SK-N-SH treated with all-trans-retinoic acid at 6 μM for 48 hours (cell line): ENCODE measurements around the gene KRTAP12-2.
"Not testable (repeated sequence)": the region's sequence is repeated elsewhere in the genome, so short reads cannot be mapped to it uniquely, and the experiment has no call there.

ENCODE experiments used
- ATAC-seq: fragments of 200-7000 bp; cut with Tn5 transposase; 3 replicates; pipeline ENCODE4 v1.9.1; 2020; ENCODE audit warnings: mild to moderate bottlenecking, moderate library complexity
- ARNTL ChIP-seq: fragments of 450-650 bp; formaldehyde crosslinking; IDR thresholded peaks from 2 replicates; pipeline ENCODE4 v1.5.0; 2020; ENCODE audit warnings: low read depth, mild to moderate bottlenecking, moderate library complexity, borderline replicate concordance
- BACH2 ChIP-seq: fragments of 250-450 bp; sonication (Bioruptor Pico); IDR thresholded peaks from 2 replicates; pipeline ENCODE4 v1.9.0; 2021; ENCODE audit warnings: mild to moderate bottlenecking, borderline replicate concordance
- CREB5 ChIP-seq: fragments of 250-450 bp; sonication (Bioruptor Pico); IDR thresholded peaks from 2 replicates; pipeline ENCODE4 v1.5.1; 2020; ENCODE audit warnings: low read depth, mild to moderate bottlenecking, moderate library complexity
- CSDC2 ChIP-seq: fragments of 250-450 bp; sonication (Bioruptor Pico); IDR thresholded peaks from 2 replicates; pipeline ENCODE4 v1.5.0; 2020; ENCODE audit warnings: mild to moderate bottlenecking, moderate library complexity
- CSRNP3 ChIP-seq: fragments of 250-450 bp; sonication (Bioruptor Pico); IDR thresholded peaks from 2 replicates; pipeline ENCODE4 v1.5.1; 2021; ENCODE audit warnings: mild to moderate bottlenecking, moderate library complexity
- ESRRG ChIP-seq: fragments of 250-450 bp; sonication (Bioruptor Pico); IDR thresholded peaks from 2 replicates; pipeline ENCODE4 v1.6.1; 2021; ENCODE audit warnings: mild to moderate bottlenecking
- GLIS3 ChIP-seq: fragments of 250-450 bp; sonication (Bioruptor Pico); IDR thresholded peaks from 2 replicates; pipeline ENCODE4 v1.5.0; 2020; ENCODE audit warnings: mild to moderate bottlenecking, moderate library complexity
- ISL1 ChIP-seq: fragments of 250-450 bp; sonication (Bioruptor Pico); IDR thresholded peaks from 2 replicates; pipeline ENCODE4 v2.1.2; 2022; ENCODE audit warnings: mild to moderate bottlenecking, moderate library complexity
- OSR1 ChIP-seq: fragments of 250-450 bp; sonication (Bioruptor Pico); IDR thresholded peaks from 2 replicates; pipeline ENCODE4 v1.8.0; 2022; ENCODE audit warnings: moderate library complexity, mild to moderate bottlenecking, inconsistent platforms
- PATZ1 ChIP-seq: fragments of 250-450 bp; sonication (Bioruptor Pico); IDR thresholded peaks from 2 replicates; pipeline ENCODE4 v1.8.0; 2020; ENCODE audit warnings: mild to moderate bottlenecking, moderate library complexity, borderline replicate concordance
- POU6F1 ChIP-seq: fragments of 250-450 bp; sonication (Bioruptor Pico); IDR thresholded peaks from 2 replicates; pipeline ENCODE4 v1.8.0; 2021; ENCODE audit warnings: low read depth, mild to moderate bottlenecking, moderate library complexity, borderline replicate concordance
- PPARA ChIP-seq: fragments of 250-450 bp; sonication (Bioruptor Pico); IDR thresholded peaks from 2 replicates; pipeline ENCODE4 v1.5.0; 2020; ENCODE audit warnings: mild to moderate bottlenecking, borderline replicate concordance
- RARB ChIP-seq: fragments of 250-450 bp; sonication (Bioruptor Pico); IDR thresholded peaks from 2 replicates; pipeline ENCODE4 v1.8.0; 2021; ENCODE audit warnings: mild to moderate bottlenecking, moderate library complexity
- SNAI2 ChIP-seq: fragments of 250-450 bp; sonication (Bioruptor Pico); IDR thresholded peaks from 2 replicates; pipeline ENCODE4 v1.5.0; 2020; ENCODE audit warnings: mild to moderate bottlenecking, moderate library complexity
- TCF4 ChIP-seq: fragments of 250-450 bp; sonication (Bioruptor Pico); IDR thresholded peaks from 2 replicates; pipeline ENCODE4 v1.8.0; 2021; ENCODE audit warnings: mild to moderate bottlenecking, moderate library complexity, borderline replicate concordance
- TOX ChIP-seq: fragments of 250-450 bp; sonication (Bioruptor Pico); IDR thresholded peaks from 2 replicates; pipeline ENCODE4 v1.8.0; 2021; ENCODE audit warnings: mild to moderate bottlenecking, moderate library complexity, borderline replicate concordance
- TSHZ2 ChIP-seq: fragments of 250-450 bp; sonication (Bioruptor Pico); IDR thresholded peaks from 2 replicates; pipeline ENCODE4 v1.5.0; 2020; ENCODE audit warnings: mild to moderate bottlenecking, moderate library complexity
- ZFP30 ChIP-seq: fragments of 450-650 bp; formaldehyde crosslinking; IDR thresholded peaks from 2 replicates; pipeline ENCODE4 v1.5.0; 2022; ENCODE audit warnings: mild to moderate bottlenecking, moderate library complexity
- ZNF70 ChIP-seq: fragments of 450-650 bp; formaldehyde crosslinking; IDR thresholded peaks from 2 replicates; pipeline ENCODE4 v1.5.0; 2020; ENCODE audit warnings: mild to moderate bottlenecking, moderate library complexity
- ZNF8 ChIP-seq: fragments of 450-650 bp; formaldehyde crosslinking; IDR thresholded peaks from 2 replicates; pipeline ENCODE4 v1.5.0; 2020; ENCODE audit warnings: mild to moderate bottlenecking, moderate library complexity

KRTAP12-2 gene

GRCh38 chr21:44664691-44665090, 2.0 kb downstream of the KRTAP12-2 start (continued):
- TF ChIP-seq TSHZ2 (CRISPR knock-in tag), result no peak
- no peak for TF ChIP-seq RARB
- TF ChIP-seq ZNF8 (CRISPR knock-in tag), result no peak
- TF ChIP-seq, all 23 proteins: peak for 0

- ATAC-seq, result not testable (repeated sequence)
Measured at GRCh38 chr21:44661567-44661966, 5.2 kb downstream of the KRTAP12-2 start.

GRCh38 chr21:44658913-44659595, 7.7 kb downstream of the KRTAP12-2 start:
- TF ChIP-seq POU6F1 (CRISPR knock-in tag), result no peak
- TF ChIP-seq RARB, result no peak
- no peak for TF ChIP-seq ESRRG (CRISPR knock-in tag)
- no peak for TF ChIP-seq OSR1
- no peak for TF ChIP-seq BACH2 (CRISPR knock-in tag)
- no peak for TF ChIP-seq CSDC2 (CRISPR knock-in tag)
- no peak for TF ChIP-seq ISL1
- TF ChIP-seq PPARA (CRISPR knock-in tag), result no peak
- TF ChIP-seq TCF4 (CRISPR knock-in tag), result no peak
- TF ChIP-seq ZNF70, result no peak
- no peak for TF ChIP-seq CREB5 (CRISPR knock-in tag)
- no peak for TF ChIP-seq TSHZ2 (CRISPR knock-in tag)
- TF ChIP-seq PATZ1 (CRISPR knock-in tag), result no peak
- TF ChIP-seq SNAI2 (CRISPR knock-in tag), result no peak
- no peak for TF ChIP-seq CSRNP3
- no peak for TF ChIP-seq ZNF8 (CRISPR knock-in tag)
- no peak for TF ChIP-seq ARNTL (CRISPR knock-in tag)
- TF ChIP-seq GLIS3 (CRISPR knock-in tag), result no peak
- no peak for TF ChIP-seq TOX (CRISPR knock-in tag)
- TF ChIP-seq ZFP30 (CRISPR knock-in tag), result no peak
- ATAC-seq, result no peak
